Measurements from ENCODE around the gene PRKAR1B.
A peak's percentile ranks its signal among the peaks of the same experiment; 100 is the strongest.
"Not testable (repeated sequence)": the region's sequence is repeated elsewhere in the genome, so short reads cannot be mapped to it uniquely, and the experiment has no call there.

Gene PRKAR1B

GRCh38 chr7:551615-551970 is 175.5 kb downstream of the PRKAR1B start:
- not testable (repeated sequence) for DNase-seq

DNA sequence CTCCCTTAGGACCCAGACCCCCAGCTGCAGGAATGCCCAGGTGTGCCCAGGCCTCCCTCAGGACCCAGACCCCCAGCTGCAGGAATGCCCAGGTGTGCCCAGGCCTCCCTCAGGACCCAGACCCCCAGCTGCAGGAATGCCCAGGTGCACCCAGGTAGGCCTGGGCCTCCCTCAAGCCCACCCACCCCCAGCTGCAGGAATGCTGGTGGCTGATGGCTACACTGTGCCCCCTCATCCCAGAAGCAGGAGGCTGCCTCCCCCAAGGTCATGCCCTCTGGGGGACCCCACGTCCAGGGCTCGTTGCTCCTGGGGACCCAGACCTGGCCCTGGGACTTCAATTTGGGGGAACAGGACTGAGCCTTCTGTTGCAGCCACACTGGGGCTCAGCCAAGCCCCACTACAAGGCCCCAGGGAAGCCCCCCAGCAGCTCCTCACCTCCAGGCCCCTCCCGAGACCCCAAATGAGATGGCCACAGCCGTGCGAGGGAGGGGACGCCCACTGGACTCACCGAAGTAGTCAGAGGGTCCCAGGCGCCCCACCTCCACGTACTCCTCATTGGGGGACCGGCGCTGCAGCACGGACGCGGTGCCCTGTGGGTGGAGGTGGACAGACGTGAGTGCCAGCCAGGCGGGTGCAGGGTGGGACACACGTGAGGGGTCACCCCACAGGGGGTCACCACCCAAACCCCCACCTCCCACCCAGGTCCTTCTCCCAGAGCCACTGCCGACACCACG is 176.0 kb downstream of the PRKAR1B start:
- no peak for DNase-seq

DNA sequence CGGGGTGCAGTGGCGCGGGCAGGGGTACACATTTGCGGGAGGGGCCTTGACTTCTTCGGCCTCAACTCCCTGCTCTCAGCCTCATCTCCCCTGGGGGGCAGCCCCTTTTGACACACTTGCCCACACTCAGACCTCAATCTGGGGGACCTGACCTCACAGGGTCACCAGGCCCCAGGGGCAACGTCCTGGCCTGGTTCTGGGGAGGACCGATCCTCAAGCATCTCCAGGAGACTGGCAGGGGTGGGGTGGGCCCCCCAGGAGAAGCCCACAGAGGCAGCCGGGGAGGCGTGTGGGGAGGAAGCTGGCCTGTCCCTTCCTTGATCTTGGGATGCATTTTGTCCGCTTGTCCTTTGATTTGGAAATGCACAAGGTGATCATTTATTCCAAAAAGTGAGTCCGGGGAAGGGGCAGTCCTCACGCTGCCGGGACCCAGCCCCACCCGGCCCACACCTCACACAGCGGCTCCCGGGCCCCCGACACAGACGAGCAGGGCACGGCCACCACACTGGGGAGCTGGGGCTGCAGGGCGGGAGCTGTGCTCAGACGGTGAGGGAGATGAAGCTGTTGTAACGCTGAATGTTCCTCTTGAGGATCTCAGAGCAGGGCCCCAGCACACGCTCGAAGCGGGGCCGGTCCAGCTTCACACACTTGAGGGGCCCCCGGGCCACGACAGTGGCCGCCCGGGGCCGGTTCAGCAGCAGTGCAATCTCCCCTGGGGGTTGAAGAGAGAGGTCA is 177.0 kb downstream of the PRKAR1B start:
- DNase-seq, result no peak

GRCh38 chr7:549066-549890 is 177.8 kb downstream of the PRKAR1B start:
- no peak for DNase-seq

GRCh38 chr7:548401-548800 is 178.7 kb downstream of the PRKAR1B start:
- no peak for DNase-seq

DNA sequence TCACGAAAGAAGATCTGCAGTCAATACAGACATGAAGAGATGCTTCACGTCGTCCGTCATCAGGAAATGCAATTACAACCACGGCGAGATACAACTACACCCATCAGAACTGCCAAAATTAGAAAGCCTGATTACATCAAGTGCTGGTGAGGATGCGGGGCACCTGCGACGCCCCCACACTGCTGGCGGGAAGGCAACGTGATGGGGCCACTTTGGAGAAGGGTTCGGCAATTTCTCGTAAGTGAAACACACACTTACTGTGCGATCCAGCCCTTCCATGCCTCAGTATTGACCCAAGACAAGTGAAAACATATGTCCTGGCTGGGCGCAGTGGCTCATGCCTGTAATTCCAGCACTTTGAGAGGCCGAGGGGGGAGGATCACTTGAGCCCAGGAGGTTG is 181.6 kb downstream of the PRKAR1B start:
- no peak for DNase-seq

DNA sequence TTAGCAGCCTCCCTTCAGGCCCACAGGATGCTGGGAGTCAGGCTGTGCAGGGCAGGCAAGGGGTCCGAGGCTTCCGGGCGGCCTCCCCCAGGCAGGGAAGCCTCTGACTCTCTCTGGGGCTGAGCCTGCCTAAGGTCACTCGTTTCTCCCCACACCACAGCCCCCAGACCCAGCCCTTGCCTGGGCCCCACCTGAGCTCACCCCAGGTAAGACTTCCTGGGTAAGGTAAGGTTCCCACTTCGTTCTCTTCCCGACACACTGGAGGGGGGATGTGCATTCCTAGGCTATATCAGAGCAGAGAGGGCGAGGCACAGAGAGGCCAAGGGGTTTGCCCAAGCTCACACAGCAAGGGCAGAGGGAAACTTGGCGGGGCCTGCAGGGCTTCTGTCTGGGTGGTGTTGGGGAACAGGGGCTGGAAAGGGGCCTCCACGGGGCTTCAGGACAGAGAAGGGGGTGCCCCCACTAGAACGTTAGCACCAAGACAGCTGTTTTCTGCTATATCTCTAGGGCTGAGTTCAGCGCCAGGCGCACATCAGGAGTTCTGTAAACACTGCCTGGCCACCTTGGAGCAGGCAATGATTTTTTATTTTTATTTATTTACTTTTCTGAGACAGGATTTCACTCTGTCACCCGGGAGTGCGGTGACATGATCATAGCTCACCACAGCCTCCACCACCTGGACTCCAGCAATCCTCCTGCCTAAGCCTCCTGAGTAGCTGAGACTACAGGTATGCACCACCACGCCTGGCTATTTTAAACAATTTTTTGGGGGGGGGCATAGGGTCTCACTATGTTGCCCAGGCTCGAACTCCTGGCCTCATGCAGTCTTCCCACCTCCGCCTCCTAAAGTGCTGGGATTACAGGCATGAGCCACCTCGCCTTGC is 182.5 kb downstream of the PRKAR1B start:
- no peak for DNase-seq

DNA sequence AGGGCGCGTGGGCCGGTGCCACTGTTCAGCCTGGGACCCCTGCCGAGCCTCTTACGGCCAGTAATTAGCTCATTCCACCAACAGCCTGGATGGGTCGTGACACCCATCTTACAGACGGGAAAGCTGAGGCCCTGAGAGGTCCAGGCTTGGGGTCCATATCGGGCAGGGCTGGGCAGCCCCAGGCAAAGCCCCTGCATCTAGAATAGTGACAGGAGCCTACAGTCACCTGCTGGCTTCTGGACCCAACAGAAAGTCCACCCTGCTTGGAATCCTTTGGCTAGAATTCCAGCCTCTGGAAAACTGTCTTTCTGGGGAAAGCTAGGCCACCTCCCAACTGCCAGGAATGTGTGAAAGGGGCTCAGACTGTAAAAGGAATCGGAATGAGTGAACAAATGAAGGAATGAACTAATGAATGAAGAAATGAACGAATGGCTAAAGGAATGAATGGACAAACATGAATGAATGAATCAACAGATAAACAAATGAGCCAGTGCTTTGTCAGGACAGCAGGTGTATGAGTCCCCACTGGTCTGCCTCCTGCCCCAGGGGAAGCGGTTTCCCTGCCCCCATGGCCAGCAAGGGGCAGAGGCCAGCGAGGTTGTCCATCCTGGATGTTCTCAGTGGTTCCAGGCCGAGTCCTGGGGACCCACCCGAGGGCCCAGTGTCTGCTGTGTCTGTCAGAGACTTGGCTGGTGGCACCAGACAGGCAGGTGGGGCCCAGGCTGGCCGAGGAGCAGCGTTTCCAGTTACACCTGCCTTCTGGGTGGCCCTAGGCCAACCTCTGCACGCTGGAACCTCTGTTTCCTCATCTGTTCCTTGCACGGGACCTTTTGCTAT is 183.4 kb downstream of the PRKAR1B start:
- no peak for DNase-seq

GRCh38 chr7:542713-543500 is 184.2 kb downstream of the PRKAR1B start:
- DNase-seq, result no peak

DNA sequence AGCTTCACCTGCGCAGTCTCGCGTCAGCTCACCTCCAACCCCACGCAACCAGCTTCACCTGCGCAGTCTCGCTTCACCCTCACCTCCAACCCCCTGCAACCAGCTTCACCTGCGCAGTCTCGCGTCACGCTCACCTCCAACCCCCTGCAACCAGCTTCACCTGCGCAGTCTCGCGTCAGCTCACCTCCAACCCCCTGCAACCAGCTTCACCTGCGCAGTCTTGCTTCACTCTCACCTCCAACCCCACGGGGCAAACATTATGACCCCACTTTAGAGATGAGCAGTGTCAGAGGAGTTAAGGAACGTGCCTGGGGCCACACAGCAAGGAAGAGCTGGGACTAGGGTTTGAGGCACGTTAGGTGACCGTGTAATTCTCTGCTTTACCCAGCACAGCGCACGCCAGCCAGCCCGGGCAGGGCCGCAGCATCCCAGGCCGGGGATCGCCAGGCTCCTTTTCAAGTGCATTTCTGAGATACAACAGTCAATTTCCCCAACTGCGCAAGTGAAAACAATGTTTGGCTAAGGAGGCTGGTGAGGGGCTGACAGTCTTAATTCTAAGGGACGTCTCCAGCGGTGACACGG is 184.9 kb downstream of the PRKAR1B start:
- DNase-seq, result no peak

DNA sequence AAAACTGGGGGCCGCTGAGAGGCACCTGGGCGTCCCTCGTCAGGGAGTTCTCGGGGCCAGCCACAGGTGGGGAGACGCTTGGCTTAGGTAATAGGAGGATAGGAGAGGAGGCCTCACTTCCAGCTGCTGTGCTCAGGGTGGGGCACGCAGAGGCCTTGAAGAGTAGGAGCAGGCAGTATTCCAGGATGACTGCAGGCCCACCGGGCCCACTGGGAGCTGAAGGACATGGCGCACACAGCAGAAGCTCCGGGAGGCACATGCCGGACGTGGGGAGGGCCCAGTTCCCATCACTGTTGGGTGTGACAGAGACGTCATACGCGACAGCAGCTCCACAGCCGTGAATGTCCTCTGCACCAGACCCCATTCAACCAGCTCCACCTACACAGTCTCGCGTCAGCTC is 185.4 kb downstream of the PRKAR1B start:
- DNase-seq, result no peak

GRCh38 chr7:540997-541396 is 186.1 kb downstream of the PRKAR1B start:
- peak; percentile 27 for DNase-seq

DNA sequence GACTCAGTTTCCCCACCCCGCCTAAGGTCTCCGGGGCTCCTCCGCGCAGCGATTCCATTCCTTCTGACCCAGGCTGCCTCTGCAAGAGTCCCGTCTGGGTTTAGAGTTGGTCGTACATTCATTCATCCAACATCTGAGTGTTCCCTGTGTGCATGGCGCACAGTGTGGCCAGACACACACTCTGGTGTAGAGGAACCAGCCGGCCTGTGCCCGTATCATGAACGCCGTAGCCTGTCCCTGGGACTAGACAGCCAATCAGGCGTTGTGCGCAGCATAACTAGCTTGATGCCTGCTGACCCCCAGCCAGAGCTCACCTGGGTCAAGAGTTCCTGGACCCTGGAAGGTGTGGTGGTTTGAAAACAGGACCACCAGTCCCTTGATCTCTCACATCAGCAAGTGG is 186.5 kb downstream of the PRKAR1B start:
- DNase-seq, result no peak

DNA sequence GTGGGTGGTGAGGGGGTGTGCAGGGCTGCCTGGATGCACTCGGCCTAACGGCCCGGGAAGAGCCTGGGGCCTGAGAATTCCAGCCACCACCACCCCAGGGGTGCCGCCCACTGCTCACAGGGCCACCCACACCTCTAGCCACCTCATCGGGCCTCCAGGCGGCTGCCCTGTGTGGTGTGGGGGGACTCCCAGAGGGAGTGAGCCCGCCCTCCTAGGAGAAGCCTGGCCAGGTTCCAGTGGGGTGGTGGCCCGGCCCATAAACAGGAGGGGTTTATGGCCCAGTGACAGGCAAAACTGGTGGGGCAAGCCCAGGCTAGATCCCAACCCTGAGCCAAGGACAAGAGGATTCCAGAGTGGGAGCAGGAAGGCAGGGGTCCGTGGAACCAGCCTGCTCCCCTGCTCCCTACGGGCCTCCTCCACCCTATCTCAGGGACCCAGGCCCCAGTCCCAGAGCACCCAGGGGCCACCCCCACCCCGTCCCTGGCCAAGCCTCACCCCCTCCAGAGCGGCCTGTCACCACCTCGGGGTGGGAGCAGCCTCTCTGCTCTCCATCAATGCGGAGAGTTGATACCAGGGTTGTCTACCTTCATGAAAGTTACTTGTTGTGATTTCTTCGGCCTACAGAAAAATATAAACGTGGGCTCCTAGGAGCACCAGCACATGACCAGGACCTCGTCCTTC is 187.2 kb downstream of the PRKAR1B start:
- DNase-seq, result peak; percentile 8

GRCh38 chr7:538764-539685 is 188.1 kb downstream of the PRKAR1B start:
- peak; percentile 35 for DNase-seq

DNA sequence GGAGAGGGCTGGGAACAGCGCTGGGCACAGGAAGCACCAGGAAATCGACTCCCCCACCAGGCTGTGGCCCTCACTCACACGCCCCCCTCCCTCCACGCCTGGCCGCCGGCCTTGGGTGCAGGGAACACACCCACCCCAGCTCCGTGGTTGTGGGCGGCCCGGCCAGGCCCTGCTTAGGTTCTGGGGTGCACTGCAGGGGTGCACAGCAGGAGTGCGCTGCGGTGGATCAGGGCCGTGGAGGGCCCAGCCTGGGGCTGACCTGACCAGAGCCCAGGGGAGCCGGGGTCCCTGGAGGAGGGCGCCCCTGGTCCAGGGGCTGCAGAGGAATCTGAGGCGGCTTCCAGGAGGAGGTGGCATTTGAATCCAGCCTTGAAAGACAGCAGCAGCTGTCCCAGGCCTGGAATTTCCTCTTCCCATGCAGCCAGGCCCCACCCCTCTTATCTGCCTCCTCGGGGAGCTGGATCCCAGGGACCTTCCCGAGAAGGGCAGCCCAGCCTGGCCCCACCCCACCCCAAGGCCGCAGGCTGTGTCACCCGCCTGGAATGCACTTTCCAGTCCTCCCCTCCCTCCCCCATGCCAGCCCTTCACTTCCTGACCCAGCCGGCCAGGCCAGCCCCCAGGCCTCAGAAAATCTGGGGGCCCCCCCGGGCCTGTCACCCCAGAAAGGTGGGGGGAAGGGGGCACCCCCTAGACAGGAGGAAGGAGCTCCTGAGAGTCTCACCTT is 189.0 kb downstream of the PRKAR1B start:
- DNase-seq, result no peak

DNA sequence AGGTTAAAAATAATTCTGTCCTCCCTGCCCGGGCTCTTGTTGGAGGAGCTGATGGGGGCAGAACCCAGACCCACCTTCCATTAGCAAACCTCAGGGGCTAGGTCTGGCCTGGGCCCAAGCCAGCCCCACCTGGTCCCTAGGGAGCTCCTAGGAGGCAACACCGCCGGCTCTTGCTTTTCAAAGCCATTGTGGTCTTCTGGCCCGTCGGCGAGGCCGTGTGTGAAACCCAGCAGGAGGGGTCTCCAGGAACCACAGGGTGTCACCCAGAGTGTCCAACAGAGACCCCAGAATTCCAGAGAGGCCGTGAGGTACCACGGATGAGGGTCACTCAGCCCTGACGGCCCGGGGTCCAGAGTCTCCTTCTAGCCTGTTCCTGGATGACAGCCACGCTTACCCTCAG is 190.8 kb downstream of the PRKAR1B start:
- DNase-seq, result no peak

DNA sequence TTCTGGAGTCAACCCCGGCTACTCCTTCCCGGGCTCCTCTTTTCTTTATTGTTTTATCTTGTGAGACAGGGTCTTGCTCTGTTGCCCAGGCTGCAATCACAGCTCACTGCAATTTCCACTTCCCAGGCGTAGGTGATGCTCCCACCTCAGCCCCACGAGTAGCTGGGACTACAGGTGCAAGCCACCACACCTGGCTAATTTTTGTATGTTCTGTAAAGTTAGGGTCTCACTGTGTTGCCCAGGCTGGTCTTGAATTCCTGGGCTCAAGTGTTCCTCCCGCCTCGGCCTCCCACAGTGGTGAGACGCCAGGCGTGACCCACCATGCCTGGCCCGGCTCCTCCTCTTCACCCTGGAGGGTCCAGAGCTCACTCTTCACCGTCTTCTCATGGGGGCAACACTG is 192.1 kb downstream of the PRKAR1B start:
- DNase-seq, result no peak
